K562 (cell line): Measurements from ENCODE around the gene SYNGR3. TPM values are rescaled to one million over a fixed set of nuclear protein-coding genes. Genes with fewer than 3 reads are reported as not detected.

Experiments used
- ATF1 ChIP-seq, 2 experiments: fragments of 450-650 bp in 1 of 2; IDR thresholded peaks; 2 replicates each; pipeline ENCODE4 v1.6.1; 2016; ENCODE audit warnings: missing compliant biosample characterization in 1 of 2, missing genetic modification characterization in 1 of 2
- CBFA2T3 ChIP-seq: fragments of 450-650 bp; IDR thresholded peaks from 2 replicates; pipeline ENCODE4 v1.6.1; 2017
- ESRRB ChIP-seq: fragments of 250-450 bp; sonication (Bioruptor Pico); IDR thresholded peaks from 2 replicates; pipeline ENCODE4 v1.5.0; 2020; ENCODE audit warnings: mild to moderate bottlenecking, moderate library complexity, borderline replicate concordance
- MGA ChIP-seq: fragments of 450-650 bp; IDR thresholded peaks from 2 replicates; pipeline ENCODE4 v1.6.1; 2016; ENCODE audit warnings: mild to moderate bottlenecking, moderate library complexity
- NFYB ChIP-seq: IDR thresholded peaks from 2 replicates; pipeline ENCODE4 v1.6.1; 2011; ENCODE audit warnings: mild to moderate bottlenecking, moderate library complexity; ENCODE audit not compliant: insufficient read length; ENCODE audit errors: extremely low read depth
- NKRF ChIP-seq: fragments of 450-650 bp; IDR thresholded peaks from 2 replicates; pipeline ENCODE4 v1.6.1; 2016; ENCODE audit warnings: borderline replicate concordance
- PML ChIP-seq: IDR thresholded peaks from 2 replicates; pipeline ENCODE4 v1.6.1; 2012; ENCODE audit warnings: low read length, inconsistent platforms
- RBM25 ChIP-seq: fragments of 200-400 bp; formaldehyde crosslinking; IDR thresholded peaks from 2 replicates; pipeline ENCODE4 v1.6.1; 2018; ENCODE audit warnings: low read length, low read depth, moderate library complexity; ENCODE audit not compliant: severe bottlenecking
- TFAM ChIP-seq: fragments of 250-450 bp; sonication (Bioruptor Pico); conservative IDR thresholded peaks from 2 replicates; pipeline ENCODE4 v1.5.0; 2021; ENCODE audit warnings: mild to moderate bottlenecking, moderate library complexity
- ZKSCAN1 ChIP-seq: fragments of 150-350 bp; IDR thresholded peaks from 2 replicates; pipeline ENCODE4 v1.6.1; 2016; ENCODE audit warnings: low read depth, low read length
- polyA plus RNA-seq, 8 experiments: library from polyadenylated mRNA; depleted of rRNA in 4 of 8; stranded (reverse) in 5 of 8; unstranded in 3 of 8; fragments of >200 nt; fragmentation: Nextera tagmentation in 2 of 8; fragmentation: Illumina TruSeq in 1 of 8; extraction: Ambion mirVana in 2 of 8; extraction: Trizol in 1 of 8; gene quantifications; 2 replicates each; pipeline versions ENCODE4 v1.2.1 to v1.2.3, GENCODE V29; 2011 to 2014; ENCODE audit warnings: inconsistent platforms in 1 of 8, missing spikeins in 1 of 8
- total RNA-seq, 7 experiments: library from RNA; depleted of rRNA in 6 of 7; stranded (reverse); fragments of >200 nt in 6 of 7; fragmentation: Illumina TruSeq in 2 of 7; extraction: Trizol in 2 of 7; gene quantifications; 2 replicates each; pipeline versions ENCODE4 v1.2.1 to v1.2.3, GENCODE V29; 2011 to 2021; ENCODE audit warnings: low replicate concordance in 1 of 7
- TF ChIP-seq, protein P1 (sequence below): fragments of 250-450 bp; sonication (Bioruptor Pico); IDR thresholded peaks from 2 replicates; pipeline ENCODE4 v1.4.0; 2020; ENCODE audit warnings: borderline replicate concordance

SYNGR3 gene
- total and polyA plus RNA-seq, 9 of the 15 experiments (the other 6 are each of a cell fraction or from before 2014, with no cell fraction given), result 3.7 to 69.2 (median 36.3) TPM

- TF ChIP-seq NKRF (peak; percentile 81; the same call in 1 of the 2 replicates), ZKSCAN1 (0 out of 2 replicates have a peak, but pooled peaks have one; percentile 30), MGA (peak; percentile 58), PML (peak; percentile 96), TFAM (CRISPR knock-in tag) (no peak), ATF1 (CRISPR knock-in tag; IDR thresholded peaks at IDR 0.05) (peak; percentile 88), ATF1 (tag; IDR thresholded peaks at IDR 0.05) (peak; percentile 98), ESRRB (0 out of 2 replicates have a peak, but pooled peaks have one; percentile 56), RBM25 (peak; percentile 93), CBFA2T3 (0 out of 2 replicates have a peak, but pooled peaks have one; percentile 10), NFYB (peak; percentile 60)
- TF ChIP-seq, protein P1, sequence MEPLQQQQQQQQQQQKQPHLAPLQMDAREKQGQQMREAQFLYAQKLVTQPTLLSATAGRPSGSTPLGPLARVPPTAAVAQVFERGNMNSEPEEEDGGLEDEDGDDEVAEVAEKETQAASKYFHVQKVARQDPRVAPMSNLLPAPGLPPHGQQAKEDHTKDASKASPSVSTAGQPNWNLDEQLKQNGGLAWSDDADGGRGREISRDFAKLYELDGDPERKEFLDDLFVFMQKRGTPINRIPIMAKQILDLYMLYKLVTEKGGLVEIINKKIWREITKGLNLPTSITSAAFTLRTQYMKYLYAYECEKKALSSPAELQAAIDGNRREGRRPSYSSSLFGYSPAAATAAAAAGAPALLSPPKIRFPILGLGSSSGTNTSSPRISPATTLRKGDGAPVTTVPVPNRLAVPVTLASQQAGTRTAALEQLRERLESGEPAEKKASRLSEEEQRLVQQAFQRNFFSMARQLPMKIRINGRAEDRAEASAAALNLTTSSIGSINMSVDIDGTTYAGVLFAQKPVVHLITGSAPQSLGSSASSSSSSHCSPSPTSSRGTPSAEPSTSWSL, result peak; percentile 20; the same call in 1 of the 2 replicates
These were observed 25.0 kb upstream of the SYNGR3 start, which contains the start of gene RPS2 (continued) for GRCh38 chr16:1964506-1965395.
